ENCODE results near the gene TGFB3. TPM values are rescaled to one million over a fixed set of nuclear protein-coding genes. Genes with fewer than 3 reads are reported as not detected.

The TGFB3 gene
- total RNA-seq, 1 experiment from 2014 or later, result 1.6 TPM

DNA sequence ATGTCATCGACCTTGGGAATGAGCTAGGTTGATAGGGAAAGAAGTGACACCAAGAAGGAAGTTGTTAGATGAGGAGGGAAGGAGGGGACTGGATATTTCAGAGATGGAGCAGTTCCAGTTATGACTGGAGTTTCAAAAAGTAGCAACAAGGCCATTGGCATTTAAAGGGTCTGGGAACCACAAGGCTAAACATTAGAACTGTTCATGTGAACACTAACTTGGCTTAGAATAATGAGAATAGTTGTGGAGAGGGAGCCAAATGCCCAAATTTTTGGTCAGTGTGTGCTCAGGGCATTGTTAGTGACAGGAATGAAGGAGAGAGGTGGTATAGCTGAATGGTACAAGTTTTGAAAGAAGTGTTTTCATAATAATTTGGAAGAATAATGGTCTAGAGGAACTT, 20.6 kb upstream of the TGFB3 start:
- ChIA-PET CTCF (no interaction called here), RAD21 (ENCODE audit: low non-redundant PET in 1 of 2, low total read pairs in 2 of 2, uncharacterized antibody in 2 of 2, unreplicated experiment in 2 of 2) (no interaction called here), POLR2A (no interaction called here)
- TF ChIP-seq, protein P1, sequence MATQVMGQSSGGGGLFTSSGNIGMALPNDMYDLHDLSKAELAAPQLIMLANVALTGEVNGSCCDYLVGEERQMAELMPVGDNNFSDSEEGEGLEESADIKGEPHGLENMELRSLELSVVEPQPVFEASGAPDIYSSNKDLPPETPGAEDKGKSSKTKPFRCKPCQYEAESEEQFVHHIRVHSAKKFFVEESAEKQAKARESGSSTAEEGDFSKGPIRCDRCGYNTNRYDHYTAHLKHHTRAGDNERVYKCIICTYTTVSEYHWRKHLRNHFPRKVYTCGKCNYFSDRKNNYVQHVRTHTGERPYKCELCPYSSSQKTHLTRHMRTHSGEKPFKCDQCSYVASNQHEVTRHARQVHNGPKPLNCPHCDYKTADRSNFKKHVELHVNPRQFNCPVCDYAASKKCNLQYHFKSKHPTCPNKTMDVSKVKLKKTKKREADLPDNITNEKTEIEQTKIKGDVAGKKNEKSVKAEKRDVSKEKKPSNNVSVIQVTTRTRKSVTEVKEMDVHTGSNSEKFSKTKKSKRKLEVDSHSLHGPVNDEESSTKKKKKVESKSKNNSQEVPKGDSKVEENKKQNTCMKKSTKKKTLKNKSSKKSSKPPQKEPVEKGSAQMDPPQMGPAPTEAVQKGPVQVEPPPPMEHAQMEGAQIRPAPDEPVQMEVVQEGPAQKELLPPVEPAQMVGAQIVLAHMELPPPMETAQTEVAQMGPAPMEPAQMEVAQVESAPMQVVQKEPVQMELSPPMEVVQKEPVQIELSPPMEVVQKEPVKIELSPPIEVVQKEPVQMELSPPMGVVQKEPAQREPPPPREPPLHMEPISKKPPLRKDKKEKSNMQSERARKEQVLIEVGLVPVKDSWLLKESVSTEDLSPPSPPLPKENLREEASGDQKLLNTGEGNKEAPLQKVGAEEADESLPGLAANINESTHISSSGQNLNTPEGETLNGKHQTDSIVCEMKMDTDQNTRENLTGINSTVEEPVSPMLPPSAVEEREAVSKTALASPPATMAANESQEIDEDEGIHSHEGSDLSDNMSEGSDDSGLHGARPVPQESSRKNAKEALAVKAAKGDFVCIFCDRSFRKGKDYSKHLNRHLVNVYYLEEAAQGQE (IDR thresholded peaks at IDR 0.05; ENCODE audit: low read depth), result no peak
- TF ChIP-seq POLR2A (IDR thresholded peaks at IDR 0.05; ENCODE audit: borderline replicate concordance, extremely low read depth, insufficient read depth, insufficient read length), result no peak
- TF ChIP-seq TCF7L2 (IDR thresholded peaks at IDR 0.05; ENCODE audit: borderline replicate concordance, extremely low read depth, insufficient read depth, insufficient read length), result no peak
- no peak for TF ChIP-seq CEBPB (IDR thresholded peaks at IDR 0.05; ENCODE audit: low read depth)
- TF ChIP-seq SRF (IDR thresholded peaks at IDR 0.05; ENCODE audit: low read depth), result no peak
- TF ChIP-seq, protein P2, sequence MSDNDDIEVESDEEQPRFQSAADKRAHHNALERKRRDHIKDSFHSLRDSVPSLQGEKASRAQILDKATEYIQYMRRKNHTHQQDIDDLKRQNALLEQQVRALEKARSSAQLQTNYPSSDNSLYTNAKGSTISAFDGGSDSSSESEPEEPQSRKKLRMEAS (IDR thresholded peaks at IDR 0.05), result no peak
- TF ChIP-seq RAD21 (IDR thresholded peaks at IDR 0.05; ENCODE audit: low read depth), result no peak
- TF ChIP-seq SP1 (IDR thresholded peaks at IDR 0.05; ENCODE audit: low read depth), result no peak
- TF ChIP-seq ZFX (IDR thresholded peaks at IDR 0.05), result no peak
- TF ChIP-seq ATF3 (IDR thresholded peaks at IDR 0.05), result no peak
- TF ChIP-seq ZNF274 (IDR thresholded peaks at IDR 0.05; ENCODE audit: low read depth, low read length), result no peak
- TF ChIP-seq EGR1 (IDR thresholded peaks at IDR 0.05; ENCODE audit: low read depth), result no peak
- TF ChIP-seq FOSL1 (IDR thresholded peaks at IDR 0.05; ENCODE audit: low read depth), result no peak
- no peak for TF ChIP-seq YY1 (IDR thresholded peaks at IDR 0.05; ENCODE audit: extremely low read depth, insufficient replicate concordance, low read depth, low read length)
- TF ChIP-seq JUND (IDR thresholded peaks at IDR 0.05), result no peak
- TF ChIP-seq POLR2AphosphoS5 (IDR thresholded peaks at IDR 0.05; ENCODE audit: low read depth, low read length), result no peak
- no peak for TF ChIP-seq CBX3 (IDR thresholded peaks at IDR 0.05; ENCODE audit: low read depth)
- Histone ChIP-seq H3K4me3 (replicated peaks in 1 of 2; ENCODE audit: low read depth in 1 of 2, low read length in 2 of 2) (no peak overlapping the region), H3K9ac (ENCODE audit: low read length) (no peak overlapping the region), H3K27me3 (ENCODE audit: insufficient read depth, low read length) (no peaks in the 10 kb centered on the region), H3K36me3 (ENCODE audit: control insufficient read depth in 1 of 2, insufficient read depth in 2 of 2, low read length in 2 of 2) (peaks cover 15 to 23% of the 10 kb centered on the region in 2 experiments; a peak in 3 of 4 replicates), H3K9me2 (ENCODE audit: insufficient read depth) (no peaks in the 10 kb centered on the region), H3K4me1 (ENCODE audit: control insufficient read depth in 1 of 2, insufficient read depth in 2 of 2, low read length in 2 of 2) (no peaks in the 10 kb centered on the region), H3K9me3 (ENCODE audit: control insufficient read depth in 1 of 2, insufficient read depth in 1 of 2, low read depth in 1 of 2, low read length in 2 of 2) (peaks cover 0 to 7% of the 10 kb centered on the region in 2 experiments; a peak in 1 of 4 replicates), H3K79me2 (ENCODE audit: insufficient read depth, low read length) (no peaks in the 10 kb centered on the region), H3K27ac (ENCODE audit: low read depth, low read length) (no peak overlapping the region), H3K4me2 (ENCODE audit: low read length) (no peak overlapping the region), H2AFZ (ENCODE audit: low read depth, low read length, poor library complexity, severe bottlenecking) (no peak overlapping the region), H4K20me1 (ENCODE audit: insufficient read depth) (no peaks in the 10 kb centered on the region)
- no TSS peak for BruUV-seq (replicated peaks)
- no peak for DNase-seq (ENCODE audit: low read depth, low spot score)
- intact Hi-C loops (cut with micrococcal nuclease), result no loop called here
- no peak for ATAC-seq
